Keratinocyte (primary cell): ENCODE data around the gene MYADML2.

Source experiments
- CTCF ChIP-seq, 3 experiments: IDR thresholded peaks in 1 of 3; conservative IDR thresholded peaks in 1 of 3; optimal IDR thresholded peaks in 1 of 3; 2 replicates in 2 of 3; 3 replicates in 1 of 3; pipeline versions ENCODE3 to v1.5.1; 2011; ENCODE audit warnings: low read length in 3 of 3, mild to moderate bottlenecking in 3 of 3, moderate library complexity in 2 of 3, control low read depth in 1 of 3, inconsistent platforms in 1 of 3; ENCODE audit not compliant: insufficient read depth in 2 of 3; ENCODE audit errors: extremely low read depth in 1 of 3
- EZH2 ChIP-seq: IDR thresholded peaks from one replicate; pipeline ENCODE4 v1.6.1; 2012; ENCODE audit warnings: inconsistent platforms, mild to moderate bottlenecking, low read length, moderate library complexity

GRCh38 chr17:81983011-81983638 is 36.1 kb upstream of the MYADML2 start:
- TF ChIP-seq CTCF (optimal IDR thresholded peaks at IDR 0.05 in 1 of 3, IDR thresholded peaks at IDR 0.05 in 1 of 3, conservative IDR thresholded peaks at IDR 0.05 in 1 of 3; ENCODE audit: extremely low read depth in 1 of 3, insufficient read depth in 2 of 3, low read length in 3 of 3) (no peak), EZH2 (no peak)
